Aorta (tissue), 5 donors: ENCODE measurements around the gene IL25. TPM values are rescaled to one million over a fixed set of nuclear protein-coding genes. Genes with fewer than 3 reads are reported as not detected.
"Not testable (repeated sequence)": the region's sequence is repeated elsewhere in the genome, so short reads cannot be mapped to it uniquely, and the experiment has no call there.

ENCODE experiments used
- ATAC-seq: fragments of 200-7000 bp; cut with Tn5 transposase; one replicate; pipeline ENCODE4 v1.9.1; 2022; ENCODE audit warnings: moderate library complexity; ENCODE audit not compliant: low FRiP score
- DNase-seq, 2 donors: peaks; one replicate each; pipeline ENCODE4 v3.0.0-alpha.2; 2020
- H3K27ac ChIP-seq, 2 donors: one replicate each; pipeline ENCODE4 v1.5.1; 2013; ENCODE audit warnings: low read length in 2 of 2, mild to moderate bottlenecking in 2 of 2, moderate library complexity in 2 of 2, control low read depth in 1 of 2, inconsistent platforms in 1 of 2, low read depth in 1 of 2
- H3K27me3 ChIP-seq, 2 donors: one replicate each; pipeline ENCODE4 v1.6.1; 2013; ENCODE audit warnings: control low read depth in 1 of 2, low read length in 1 of 2, mild to moderate bottlenecking in 1 of 2, moderate library complexity in 1 of 2; ENCODE audit not compliant: insufficient read depth in 2 of 2, control insufficient read depth in 1 of 2
- H3K36me3 ChIP-seq, 2 donors: one replicate each; pipeline ENCODE4 v1.6.1; 2013; ENCODE audit warnings: control low read depth in 1 of 2, low read length in 1 of 2, mild to moderate bottlenecking in 1 of 2; ENCODE audit not compliant: insufficient read depth in 2 of 2, control insufficient read depth in 1 of 2
- H3K4me1 ChIP-seq, 2 donors: one replicate each; pipeline ENCODE4 v1.6.1; 2013; ENCODE audit warnings: low read length in 2 of 2, control low read depth in 1 of 2, mild to moderate bottlenecking in 1 of 2, moderate library complexity in 1 of 2; ENCODE audit not compliant: insufficient read depth in 2 of 2, control insufficient read depth in 1 of 2
- H3K4me3 ChIP-seq, 2 donors: one replicate each; pipeline ENCODE4 v1.5.1; 2013; ENCODE audit warnings: low read length in 2 of 2, control low read depth in 1 of 2, mild to moderate bottlenecking in 1 of 2
- H3K9me3 ChIP-seq: one replicate; pipeline ENCODE4 v1.6.1; 2013; ENCODE audit warnings: mild to moderate bottlenecking, low read length; ENCODE audit not compliant: control insufficient read depth
- WGBS, 2 donors: extraction: QIAGEN DNeasy Blood & Tissue Kit; methylation state at CpG; one replicate each; pipeline ENCODE4 v1.1.7; 2013; 5-methylcytosine and 5-hydroxymethylcytosine counted together
- intact Hi-C, 2 donors: fragments of 100-400 bp; cut with DNase I; formaldehyde crosslinking; loops; one replicate each; pipeline versions ENCODE4 v1.14.2 to v1.15.0; 2022
- polyA plus RNA-seq, 2 donors: library from polyadenylated mRNA; stranded (reverse); fragments of 200-250 nt; gene quantifications; one replicate each; pipeline ENCODE4 v1.2.3, GENCODE V29; 2013
- total RNA-seq, 2 donors: library from RNA; stranded (reverse); fragmentation: NEBNext Ultra II Directional; extraction: Animal tissue kit (Norgen Biotek cat#: 25700); gene quantifications; one replicate each; pipeline ENCODE4 v1.2.1, GENCODE V29; 2021
- donor health status: healthy with polysubstance abuse.
- donor health status: Bipolar disorder and iron deficiency.
- donor health status: DM: no; HTN: no; CAD: no.
- donor health status: DM: no; HTN: no; CAD: no.
- donor health status: DM: yes; HTN: yes; CAD: no.

The IL25 gene
- total and polyA plus RNA-seq, 4 donors: not detected

GRCh38 chr14:23389396-23389795, 16.8 kb downstream of the IL25 start:
- WGBS, 2 donors: 78 to 83% methylated on average over 12 of the region's 12 CpGs
- no peak overlapping the region for H3K27ac ChIP-seq

GRCh38 chr14:23389871-23390270, 17.3 kb downstream of the IL25 start:
- DNase-seq, H3K36me3 ChIP-seq, H3K27me3 ChIP-seq, intact Hi-C loops, ATAC-seq, H3K9me3 ChIP-seq, H3K27ac ChIP-seq, H3K4me3 ChIP-seq, H3K4me1 ChIP-seq: not testable (repeated sequence)
- WGBS, 2 donors: 95 to 100% methylated on average over 2 to 5 of the region's 19 CpGs

More at GRCh38 chr14:23389396-23389795, 16.8 kb downstream of the IL25 start:
- H3K36me3 ChIP-seq: no peaks in the 10 kb centered on the region
- intact Hi-C loops: no loop called here
- H3K4me3 ChIP-seq: no peak overlapping the region
- DNase-seq (no peak), ATAC-seq (no peak)
- H3K27me3 ChIP-seq: no peaks in the 10 kb centered on the region
- no peaks in the 10 kb centered on the region for H3K4me1 ChIP-seq
- no peaks in the 10 kb centered on the region for H3K9me3 ChIP-seq

- Histone ChIP-seq H3K36me3 (no peaks in the 10 kb centered on the region), H3K27me3 (no peaks in the 10 kb centered on the region), H3K4me1 (no peaks in the 10 kb centered on the region), H3K9me3 (no peaks in the 10 kb centered on the region), H3K27ac (no peak overlapping the region), H3K4me3 (no peak overlapping the region)
- intact Hi-C loops: no loop called here
- WGBS, 2 donors: 70 to 77% methylated on average over 7 of the region's 7 CpGs
- no peak for DNase-seq
- no peak for ATAC-seq
Observed at GRCh38 chr14:23392613-23393012, 20.0 kb downstream of the IL25 start.

GRCh38 chr14:23396126-23396525, 23.5 kb downstream of the IL25 start:
- WGBS, 2 donors: 84 to 93% methylated on average over 10 of the region's 10 CpGs
- no peaks in the 10 kb centered on the region for H3K36me3 ChIP-seq
- DNase-seq: no peak
- no peak overlapping the region for H3K4me3 ChIP-seq
- no peak overlapping the region for H3K27ac ChIP-seq
- H3K27me3 ChIP-seq: no peaks in the 10 kb centered on the region
- ATAC-seq: no peak
- no peaks in the 10 kb centered on the region for H3K9me3 ChIP-seq
- H3K4me1 ChIP-seq: no peaks in the 10 kb centered on the region
- intact Hi-C loops: no loop called here

GRCh38 chr14:23396781-23397407, 24.3 kb downstream of the IL25 start:
- H3K4me1 ChIP-seq: no peaks in the 10 kb centered on the region
- 94 to 95% methylated on average over 10 of the region's 10 CpGs for WGBS, 2 donors
- intact Hi-C loops: no loop called here
- no peaks in the 10 kb centered on the region for H3K36me3 ChIP-seq
- no peak overlapping the region for H3K4me3 ChIP-seq
- ATAC-seq (no peak), DNase-seq (no peak)
- H3K27me3 ChIP-seq: no peaks in the 10 kb centered on the region
- no peak overlapping the region for H3K27ac ChIP-seq
- H3K9me3 ChIP-seq: no peaks in the 10 kb centered on the region

GRCh38 chr14:23398348-23398747, 25.7 kb downstream of the IL25 start:
- no peaks in the 10 kb centered on the region for H3K36me3 ChIP-seq
- H3K4me3 ChIP-seq: no peak overlapping the region
- no peak for DNase-seq
- no peaks in the 10 kb centered on the region for H3K9me3 ChIP-seq
- 82 to 83% methylated on average over 4 of the region's 4 CpGs for WGBS, 2 donors
- no peak overlapping the region for H3K27ac ChIP-seq
- H3K4me1 ChIP-seq: no peaks in the 10 kb centered on the region
- intact Hi-C loops: no loop called here
- no peak for ATAC-seq
- no peaks in the 10 kb centered on the region for H3K27me3 ChIP-seq

- ATAC-seq: no peak
Observed at GRCh38 chr14:23399136-23399535, 26.5 kb downstream of the IL25 start.

GRCh38 chr14:23399591-23399990, 27.0 kb downstream of the IL25 start:
- intact Hi-C loops: no loop called here
- no peak for DNase-seq
- no peak overlapping the region for H3K4me3 ChIP-seq
- H3K36me3 ChIP-seq: no peaks in the 10 kb centered on the region
- H3K27ac ChIP-seq: no peak overlapping the region
- WGBS, 2 donors: 73 to 74% methylated on average over 6 of the region's 6 CpGs
- H3K9me3 ChIP-seq: no peaks in the 10 kb centered on the region
- no peak for ATAC-seq
- no peaks in the 10 kb centered on the region for H3K4me1 ChIP-seq
- H3K27me3 ChIP-seq: no peaks in the 10 kb centered on the region

More at GRCh38 chr14:23399136-23399535, 26.5 kb downstream of the IL25 start:
- Histone ChIP-seq H3K27me3 (no peaks in the 10 kb centered on the region), H3K36me3 (no peaks in the 10 kb centered on the region), H3K4me1 (no peaks in the 10 kb centered on the region), H3K9me3 (no peaks in the 10 kb centered on the region), H3K27ac (no peak overlapping the region), H3K4me3 (no peak overlapping the region)
- WGBS, 2 donors: 88 to 92% methylated on average over 3 of the region's 3 CpGs
- intact Hi-C loops: no loop called here
- no peak for DNase-seq

GRCh38 chr14:23400496-23401149, 28.0 kb downstream of the IL25 start:
- ATAC-seq, H3K27ac ChIP-seq, DNase-seq, intact Hi-C loops, H3K36me3 ChIP-seq, H3K4me1 ChIP-seq, H3K4me3 ChIP-seq, H3K9me3 ChIP-seq, H3K27me3 ChIP-seq: not testable (repeated sequence)
- WGBS, 2 donors: 89 to 91% methylated on average over 16 of the region's 16 CpGs
